Activated CD8-positive, alpha-beta memory T cell treated with anti-CD3 and anti-CD28 coated beads for 1 hour (primary cell): ENCODE data around the gene CD7.
"Not testable (repeated sequence)": the region's sequence is repeated elsewhere in the genome, so short reads cannot be mapped to it uniquely, and the experiment has no call there.

Experiments used
- DNase-seq, 2 donors: peaks; one replicate each; pipeline ENCODE4 v3.0.0-alpha.2; 2020; ENCODE audit warnings: low read depth in 1 of 2; ENCODE audit errors: extremely low read depth in 1 of 2

The CD7 gene

DNA sequence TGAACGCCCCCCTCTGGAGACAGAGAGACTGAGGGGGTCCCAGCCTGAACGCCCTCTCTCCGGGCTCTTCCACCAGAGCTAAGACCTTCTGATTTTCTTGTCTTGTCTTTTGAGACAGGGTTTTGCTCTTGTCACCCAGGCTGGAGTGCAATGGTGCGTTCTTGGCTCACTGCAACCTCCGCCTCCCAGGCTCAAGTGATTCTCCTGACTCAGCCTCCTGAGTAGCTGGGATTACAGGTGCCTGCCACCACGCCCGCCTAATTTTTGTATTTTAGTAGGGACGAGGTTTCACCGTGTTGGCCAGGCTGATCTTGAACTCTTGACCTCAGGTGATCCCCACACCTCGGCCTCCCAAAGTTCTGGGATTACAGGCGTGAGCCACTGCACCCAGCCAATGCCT, 30.6 kb upstream of the CD7 start:
- not testable (repeated sequence) for DNase-seq

DNA sequence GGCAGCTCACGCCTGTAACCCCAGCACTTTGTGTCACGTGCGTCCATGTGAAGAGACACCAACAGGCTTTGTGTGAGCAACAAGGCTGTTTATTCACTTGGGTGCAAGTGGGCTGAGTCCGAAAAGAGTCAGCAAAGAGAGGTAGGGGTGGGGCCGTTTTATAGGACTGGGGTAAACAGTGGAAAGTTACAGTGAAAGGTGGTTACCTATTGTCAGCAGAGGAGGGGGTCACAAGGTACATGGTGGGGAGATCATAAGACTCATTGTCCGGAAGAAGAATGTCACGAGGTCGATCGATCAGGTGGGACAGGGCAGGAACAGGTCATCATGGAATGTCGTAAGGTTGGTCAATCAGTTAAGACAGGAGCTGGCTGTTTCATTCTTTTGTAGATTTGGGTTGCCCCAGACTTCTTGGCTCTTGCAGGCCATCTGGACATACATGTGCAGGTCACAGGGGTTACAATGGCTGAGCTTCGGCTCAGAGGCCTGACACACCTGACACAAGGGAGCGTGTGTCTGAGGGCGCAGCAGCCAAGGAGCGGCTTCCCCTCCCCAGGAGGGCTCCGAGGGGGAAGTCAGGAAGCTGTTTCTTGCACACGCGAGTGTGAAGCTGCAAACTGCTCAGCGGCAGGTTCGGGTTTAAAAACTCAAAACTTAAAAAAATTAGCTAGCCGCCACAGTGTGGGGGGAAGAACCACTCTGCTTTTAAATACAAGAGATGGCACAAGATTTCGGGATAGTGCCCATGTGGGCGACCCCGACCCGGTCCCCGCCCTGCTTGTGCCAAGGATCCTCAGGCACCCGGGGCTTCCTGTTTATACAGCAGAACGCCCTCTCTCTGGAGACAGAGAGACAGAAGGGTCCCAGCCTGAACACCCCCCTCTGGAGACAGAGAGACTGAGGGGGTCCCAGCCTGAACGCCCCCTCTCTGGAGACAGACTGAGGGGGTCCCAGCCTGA, 29.2 kb upstream of the CD7 start:
- no peak for DNase-seq

DNA sequence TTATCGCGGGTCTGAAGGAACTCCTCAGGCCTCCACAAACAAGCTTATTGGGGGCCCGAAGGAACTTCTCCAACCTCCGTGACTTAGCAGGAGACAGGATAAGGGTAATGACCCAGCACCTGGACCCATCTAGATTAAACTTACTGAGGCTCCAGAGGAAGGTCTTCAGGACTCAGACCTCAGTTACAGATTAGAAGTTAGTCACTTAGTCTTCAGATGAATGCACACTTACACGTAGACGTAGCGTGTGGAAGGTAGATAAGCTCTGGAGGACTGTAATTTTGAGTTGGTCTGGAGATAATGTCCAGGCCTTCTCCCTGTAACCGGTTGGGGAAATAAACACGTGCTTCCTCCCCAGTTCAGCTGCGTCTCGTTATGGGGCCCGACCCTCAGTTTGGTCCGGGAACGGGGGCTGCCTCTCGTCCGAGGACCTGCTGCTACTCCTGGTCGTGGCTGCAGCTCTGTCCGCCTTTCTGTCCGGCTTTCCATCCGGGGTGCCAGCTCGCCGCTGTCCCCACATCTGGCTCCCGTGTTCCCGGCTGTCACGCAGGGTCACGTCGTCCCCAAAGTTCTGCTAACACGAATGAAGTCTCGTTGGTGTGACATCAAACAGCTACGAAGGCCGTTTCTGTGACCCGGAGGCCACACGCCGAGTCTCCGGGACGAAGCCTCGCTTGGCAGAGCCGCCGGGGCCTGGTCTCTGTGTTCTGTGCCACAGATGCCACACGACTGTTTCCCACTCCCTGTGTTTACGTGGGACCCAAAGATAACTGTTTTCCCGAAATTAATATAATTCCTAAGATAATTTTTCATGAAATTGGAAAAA, 28.0 kb upstream of the CD7 start:
- DNase-seq, result no peak

DNA sequence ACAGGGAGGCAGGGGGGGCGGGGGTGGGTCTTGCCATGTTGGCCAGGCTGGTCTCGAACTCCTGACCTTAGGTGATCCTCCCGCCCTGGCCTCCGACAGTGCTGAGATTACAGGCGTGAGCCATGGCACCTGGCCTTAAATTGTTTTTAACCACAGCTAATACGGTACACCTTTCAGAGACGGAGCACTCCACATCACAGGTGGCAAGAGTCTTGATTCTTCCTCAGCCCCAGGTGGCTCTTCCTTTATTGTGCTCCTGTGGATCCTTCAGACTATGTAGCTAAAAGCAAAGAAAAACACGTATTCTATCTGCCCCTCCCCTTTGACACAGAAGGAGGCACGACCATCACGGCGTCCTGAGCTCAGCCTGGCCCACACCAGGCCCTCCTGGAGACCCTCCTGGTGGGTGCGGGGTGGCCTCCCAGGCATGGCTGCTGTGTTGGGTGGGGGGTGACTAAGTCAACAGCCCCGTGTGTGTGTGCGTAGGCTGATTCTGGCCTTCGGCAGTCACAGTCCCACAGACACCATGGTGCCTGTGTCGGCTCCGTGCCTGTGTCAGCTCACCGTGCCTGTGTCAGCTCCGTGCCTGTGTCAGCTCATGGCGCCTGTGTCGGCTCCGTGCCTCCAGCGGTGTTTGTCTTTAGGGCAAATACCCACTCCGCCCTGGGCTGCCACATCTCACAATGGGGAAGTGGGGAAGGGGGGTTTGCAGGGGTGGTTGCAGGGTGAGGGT, 26.9 kb upstream of the CD7 start:
- no peak for DNase-seq

DNA sequence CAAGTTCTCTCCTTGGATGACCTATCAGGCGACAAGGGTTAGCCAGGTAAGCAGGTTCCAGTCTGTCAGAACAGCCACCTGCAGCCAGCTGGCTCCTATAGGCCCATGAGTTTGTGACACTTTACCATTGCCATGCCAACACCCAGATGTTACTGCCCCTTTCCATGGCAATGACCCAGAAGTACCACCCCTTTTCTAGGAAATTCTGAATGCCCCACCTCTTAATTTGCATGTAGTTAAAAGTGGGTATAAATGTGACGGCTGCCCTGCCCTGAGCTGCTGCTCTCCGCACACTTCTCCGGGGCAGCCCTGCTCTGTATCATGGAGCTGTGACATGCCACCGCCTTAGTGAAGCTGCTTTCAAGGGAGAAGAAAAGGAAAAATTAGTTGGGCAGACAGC, 26.2 kb upstream of the CD7 start:
- no peak for DNase-seq

DNA sequence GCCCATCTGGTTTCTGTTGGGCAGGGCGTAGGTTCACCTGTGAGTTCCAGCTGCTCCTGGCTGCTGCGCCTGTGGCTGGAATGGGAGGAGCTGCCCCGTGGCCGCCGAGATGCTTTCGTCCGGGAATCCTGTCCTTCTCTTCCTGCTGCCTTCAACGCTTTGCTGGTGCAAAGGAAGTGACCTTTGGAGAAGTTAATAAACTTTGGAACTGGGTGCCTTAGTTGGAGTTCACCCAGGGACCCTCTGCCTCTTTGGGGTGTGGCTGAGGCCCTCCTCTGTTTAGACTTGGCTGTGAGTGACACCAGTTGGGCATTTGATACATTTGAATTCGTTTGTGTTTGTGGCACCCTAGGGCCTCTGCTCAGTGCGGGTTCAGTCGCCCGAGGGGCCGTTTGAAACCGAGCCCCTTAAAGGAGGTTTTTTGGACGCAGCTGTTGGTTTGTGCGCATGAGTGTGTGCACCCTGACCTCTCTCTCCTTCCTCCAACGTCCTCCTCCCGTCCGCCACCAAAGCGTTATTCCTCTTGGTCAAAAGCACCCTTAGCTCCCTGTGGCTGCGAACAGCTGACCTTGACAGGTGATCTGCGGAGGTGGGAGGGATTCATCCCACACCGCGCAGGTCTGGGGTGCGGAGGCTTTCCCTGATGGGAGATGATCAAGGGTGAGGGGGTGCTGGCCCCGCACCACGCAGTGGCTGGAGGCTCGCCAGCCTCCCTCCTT, 25.1 kb upstream of the CD7 start:
- no peak for DNase-seq

DNA sequence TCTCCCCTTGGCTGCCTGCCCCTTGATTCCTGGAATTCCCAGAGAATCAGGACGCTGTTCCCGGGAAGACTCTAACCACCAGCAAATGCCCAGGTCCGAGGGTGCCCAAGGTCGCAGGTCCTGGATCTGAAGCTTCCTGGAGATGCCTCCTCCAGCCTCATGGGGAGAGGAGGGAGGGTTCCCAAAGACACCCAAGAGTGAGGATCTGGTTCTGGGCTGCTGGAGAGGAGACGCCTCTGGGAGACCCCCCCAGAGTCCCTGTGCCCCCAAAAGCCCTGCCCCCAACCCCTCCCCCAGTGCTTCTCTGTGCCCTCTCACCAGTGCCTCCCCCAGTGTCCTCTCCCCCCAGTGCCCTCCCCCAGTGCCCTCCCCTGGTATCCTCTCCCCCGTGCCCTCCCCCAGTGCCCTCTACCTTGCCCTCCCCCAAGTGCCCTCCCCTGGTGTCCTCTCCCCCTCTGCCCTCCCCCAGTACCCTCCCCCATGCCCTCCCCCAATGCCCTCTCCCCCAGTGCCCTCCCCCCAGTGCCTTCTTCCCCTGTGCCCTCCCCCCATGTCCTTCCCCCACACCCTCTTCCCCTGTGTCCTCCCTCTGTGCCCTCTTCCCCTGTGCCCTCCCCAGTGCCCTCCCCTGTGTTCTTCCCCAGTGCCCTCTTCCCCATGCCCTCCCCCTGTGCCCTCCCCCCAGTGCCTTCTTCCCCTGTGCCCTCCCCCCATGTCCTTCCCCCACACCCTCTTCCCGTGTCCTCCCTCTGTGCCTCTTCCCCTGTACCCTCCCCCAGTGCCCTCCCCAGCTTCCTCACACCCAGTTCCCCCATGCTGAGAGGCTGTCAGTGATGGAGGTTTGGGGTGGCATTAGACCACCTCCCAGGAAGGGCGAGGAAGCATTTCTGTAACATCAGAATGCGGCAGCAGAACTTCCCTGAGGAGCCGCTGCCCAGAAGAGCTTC, 22.5 kb upstream of the CD7 start:
- DNase-seq, result no peak

DNA sequence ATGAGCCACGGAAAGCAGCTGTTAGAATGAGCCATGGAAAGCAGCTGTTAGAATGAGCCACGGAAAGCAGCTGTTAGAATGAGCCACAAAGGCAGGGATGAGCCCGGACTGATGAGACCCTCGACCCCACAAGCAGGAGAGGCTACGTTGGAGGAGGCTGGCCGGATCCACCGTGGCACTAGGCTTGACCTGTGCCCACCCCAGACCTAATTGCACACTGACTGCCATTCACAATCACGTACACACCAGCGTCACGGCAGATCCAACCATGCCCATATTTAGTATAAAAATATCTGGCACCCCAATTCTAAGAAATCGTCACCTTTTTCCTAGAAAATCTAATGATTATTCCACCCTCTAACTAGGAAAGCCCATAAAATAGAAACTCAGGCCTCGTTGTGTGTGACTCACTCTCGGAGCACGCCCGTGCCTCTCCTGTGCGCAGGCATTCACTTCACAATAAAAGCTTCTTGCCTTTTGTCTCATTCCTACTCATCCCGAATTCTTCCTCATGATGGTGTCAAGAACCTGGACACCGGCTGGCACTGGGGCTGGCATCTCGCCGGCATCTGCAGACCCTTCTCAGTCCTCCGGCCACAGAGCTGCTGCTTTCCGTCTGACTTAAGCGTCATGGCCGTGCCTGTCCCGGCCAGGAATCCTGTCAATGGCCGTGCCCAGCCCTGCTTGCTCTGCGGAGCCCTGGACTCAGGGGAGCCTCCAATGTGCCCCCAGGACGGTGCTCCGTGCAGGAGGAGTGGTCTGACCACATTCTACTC, 21.6 kb upstream of the CD7 start:
- DNase-seq, result no peak

DNA sequence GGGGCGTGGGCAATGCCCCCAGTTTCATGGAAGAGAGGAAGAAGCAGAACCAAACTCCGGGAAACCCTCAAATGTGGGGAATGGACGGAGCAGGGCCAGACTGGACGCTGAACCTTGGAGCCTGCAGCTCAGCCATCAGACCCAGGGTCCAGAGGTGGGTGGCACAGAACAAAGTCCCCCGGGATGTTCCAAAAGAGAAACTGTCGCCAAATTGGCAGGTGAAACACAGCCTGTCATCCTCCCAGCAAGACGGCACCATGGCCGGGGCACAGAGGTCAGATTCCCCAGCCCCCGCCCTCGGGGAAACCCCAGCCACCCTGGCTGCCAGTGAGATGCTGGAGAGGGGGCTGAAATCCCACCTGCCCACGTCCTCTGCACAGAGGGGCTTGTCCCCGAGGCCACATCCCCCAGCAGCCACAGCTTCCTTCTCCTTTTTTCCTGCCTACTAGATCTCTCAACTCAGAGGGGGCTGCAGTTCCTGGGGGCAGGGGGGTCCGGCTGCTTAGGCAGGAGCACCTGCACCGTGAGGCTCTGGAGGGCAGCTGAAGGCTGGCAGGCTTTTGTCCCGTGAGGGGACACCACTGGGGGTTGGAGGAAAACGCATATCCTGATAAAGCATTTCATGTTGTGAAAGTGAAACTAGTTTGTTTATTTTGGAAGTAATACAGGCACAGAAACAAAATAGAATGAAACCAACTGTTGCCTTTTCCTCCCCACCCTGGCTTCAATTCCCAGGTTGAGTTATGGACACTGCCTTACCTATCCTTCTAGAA, 17.4 kb upstream of the CD7 start:
- DNase-seq, result no peak

DNA sequence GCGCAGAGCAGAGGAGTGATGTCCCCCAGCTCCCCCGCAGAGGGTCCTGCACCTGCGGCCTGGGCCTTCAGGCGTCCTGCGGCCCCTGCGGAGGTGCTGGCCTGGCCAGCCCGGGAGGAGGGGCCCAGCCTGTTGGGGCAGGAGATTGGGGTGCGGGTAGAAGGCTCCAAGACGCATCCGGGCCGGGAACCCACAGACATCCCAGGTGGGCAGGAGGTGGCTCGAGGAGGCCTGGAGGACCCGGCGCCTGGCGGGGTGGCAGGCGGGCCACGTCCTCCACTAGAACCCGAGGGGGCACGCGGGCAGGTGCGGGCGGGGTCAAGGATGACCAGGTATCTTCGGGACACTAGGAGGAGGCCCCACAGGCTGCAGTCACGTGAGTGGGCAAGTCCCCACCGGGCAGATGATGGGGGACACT, 16.8 kb upstream of the CD7 start:
- DNase-seq, result no peak

DNA sequence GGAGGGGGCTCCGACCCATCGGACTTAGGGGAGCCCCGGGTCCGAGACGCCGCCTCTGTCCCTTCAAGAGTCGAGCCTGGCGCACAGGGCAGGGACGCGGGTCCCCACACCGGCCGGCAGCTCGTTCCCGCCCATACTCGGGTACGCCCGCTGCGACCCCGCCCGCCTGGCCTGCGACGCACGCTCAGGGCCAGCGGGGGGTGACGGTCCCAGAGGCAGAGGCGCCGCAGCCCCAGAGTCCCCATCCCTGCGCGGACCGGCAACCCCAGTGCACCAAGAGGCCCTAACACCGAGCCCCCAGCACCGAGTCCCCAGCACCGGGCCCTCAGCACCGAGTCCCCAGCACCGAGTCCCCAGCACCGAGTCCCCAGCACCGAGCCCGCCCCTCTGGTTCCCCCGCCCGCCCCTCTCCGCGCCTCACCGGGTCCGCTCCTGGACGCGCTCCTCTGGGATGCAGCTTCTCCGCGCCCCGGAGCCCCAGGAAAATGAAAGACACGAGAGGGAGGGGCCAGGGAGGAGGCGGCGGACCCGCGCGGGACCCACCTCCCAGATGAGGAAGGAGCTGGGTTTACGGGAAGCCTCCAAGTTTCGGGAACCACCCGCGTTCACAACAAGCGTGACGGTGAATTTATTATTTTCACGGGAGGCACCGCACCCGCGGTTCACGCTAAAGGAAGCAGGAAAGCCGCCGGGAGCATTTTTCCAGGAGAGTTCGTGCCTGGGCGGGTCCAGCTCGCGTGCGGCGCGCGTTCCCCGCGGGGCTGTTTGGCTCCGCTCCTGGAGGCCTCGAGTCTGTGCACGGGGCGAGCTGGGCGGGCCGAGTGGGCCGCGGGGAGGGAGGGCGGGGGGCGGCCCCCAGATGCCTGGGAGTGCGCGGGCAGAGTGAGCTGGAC, 16.1 kb upstream of the CD7 start, which contains the start of gene SECTM1:
TSS of gene SECTM1 (minus strand) at position 488 of the 893 bp plus-strand sequence. CDS start 6,526 bp downstream, outside the sequence.
- DNase-seq, result no peak

DNA sequence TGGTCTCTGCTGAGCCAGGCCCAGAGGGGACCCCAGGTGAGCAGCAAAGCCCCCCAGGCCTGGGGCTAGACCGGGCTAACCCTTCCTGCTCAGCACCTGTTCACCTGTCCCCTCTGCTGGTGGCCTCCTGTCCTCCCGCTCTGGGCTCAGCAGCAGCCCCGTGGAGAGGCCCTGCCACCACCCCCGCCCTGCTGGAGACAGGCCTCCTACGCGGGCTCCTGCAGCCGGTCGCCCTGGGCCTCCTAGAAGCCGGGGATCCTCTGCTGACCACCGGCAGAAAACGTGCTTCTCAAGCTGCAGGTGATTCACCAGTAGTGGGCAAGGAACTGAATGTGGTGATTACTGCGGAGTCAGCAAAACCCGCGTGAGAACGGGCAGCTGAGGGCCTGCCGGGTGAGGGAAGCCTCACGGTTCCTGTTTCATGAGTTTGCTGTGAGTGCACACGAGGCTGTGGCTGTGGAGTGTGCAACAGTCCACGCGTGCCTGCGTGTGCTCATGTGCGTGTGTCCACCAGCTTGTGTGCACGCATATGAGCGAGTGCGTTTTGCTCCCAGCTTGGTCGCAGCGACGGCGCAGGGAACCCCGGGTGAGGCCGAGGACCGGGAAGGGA, 15.4 kb upstream of the CD7 start:
- DNase-seq, result no peak

DNA sequence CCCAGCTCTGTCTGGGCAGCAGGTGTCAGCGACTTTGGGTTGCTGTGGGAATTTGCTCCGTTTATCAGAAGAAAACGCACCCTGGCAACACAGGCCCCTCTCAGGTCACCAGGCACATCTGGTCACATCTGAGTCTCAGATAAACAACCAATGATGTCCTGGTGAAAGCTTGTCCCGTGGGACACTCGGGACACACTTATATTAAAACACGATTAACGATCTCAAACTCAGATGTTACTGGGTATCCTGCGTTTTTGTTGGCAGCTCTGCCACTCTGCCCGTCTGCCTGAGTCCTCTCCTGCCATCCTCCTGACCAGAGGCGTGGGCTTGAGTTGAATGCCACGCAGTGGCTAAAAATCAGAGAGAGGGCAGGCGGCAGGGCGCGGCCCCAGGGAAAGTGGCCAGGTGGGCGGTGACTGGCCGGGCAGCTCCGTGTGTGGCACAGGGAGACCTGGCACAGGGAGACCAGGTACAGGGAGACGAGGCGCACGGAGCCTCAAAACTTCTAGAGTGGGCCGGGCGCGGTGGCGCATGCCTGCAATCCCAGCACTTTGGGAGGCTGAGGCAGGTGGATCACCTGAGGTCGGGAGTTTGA, 14.0 kb upstream of the CD7 start:
- DNase-seq, result no peak

DNA sequence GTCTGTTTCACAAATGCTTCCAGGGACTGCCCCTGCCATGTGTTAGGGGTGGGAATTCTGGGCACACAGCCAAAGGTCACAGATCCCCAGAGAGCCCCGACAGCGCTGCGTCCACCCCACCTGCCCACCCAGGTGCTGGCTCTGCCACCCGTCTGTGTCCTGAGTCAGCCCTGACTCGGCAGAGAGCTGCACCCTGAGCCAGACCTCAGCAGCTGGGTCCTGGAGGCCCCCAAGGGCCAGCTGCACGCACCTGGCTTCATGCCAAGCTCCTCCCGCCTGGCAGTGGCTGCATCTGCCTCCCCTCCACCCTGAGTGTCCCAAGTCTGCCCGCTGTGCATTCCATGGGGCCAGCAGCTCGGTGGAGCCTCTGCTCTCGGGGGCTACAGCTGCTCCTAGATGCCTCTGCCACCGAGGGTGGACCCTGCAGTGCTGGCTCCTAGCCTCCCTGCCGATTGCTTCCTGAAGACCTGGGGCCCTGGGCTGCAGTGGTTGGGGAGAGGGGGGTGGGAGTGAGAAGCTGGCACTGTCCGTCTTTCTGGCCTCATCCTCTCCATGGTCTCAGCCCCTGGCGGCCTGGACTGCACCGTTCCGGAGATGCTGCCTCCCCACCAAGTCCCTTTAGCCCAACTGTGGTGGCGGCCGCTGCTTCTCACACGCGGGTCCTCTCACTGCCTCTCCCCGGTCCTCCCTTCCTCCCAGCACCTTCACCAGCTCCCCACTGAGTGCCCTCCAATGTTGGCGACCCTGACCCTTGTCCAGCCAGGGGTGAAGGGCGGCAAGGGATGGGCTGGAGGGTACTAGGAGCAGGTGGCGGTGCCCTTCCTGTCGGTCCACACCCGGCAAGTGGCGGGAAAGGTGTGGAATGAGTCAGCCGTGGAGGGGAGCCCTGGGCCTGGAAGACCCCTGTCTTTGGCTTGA, 13.2 kb upstream of the CD7 start:
- no peak for DNase-seq
